GM23338 (cell line): Measurements from ENCODE around the gene LRRC42. TPM values are rescaled to one million over a fixed set of nuclear protein-coding genes. Genes with fewer than 3 reads are reported as not detected.

Source experiments
- ATAC-seq: fragments of 200-7000 bp; cut with Tn5 transposase; 3 replicates; pipeline ENCODE4 v1.9.1; 2020
- DNase-seq: peaks from one replicate; pipeline ENCODE4 v3.0.0-alpha.2; 2015; ENCODE audit warnings: low spot score
- H2AFZ ChIP-seq: fragments of 200-600 bp; sonication (generic); 2 replicates; pipeline ENCODE4 v1.8.0; 2016; ENCODE audit warnings: antibody characterized with exemption, mild to moderate bottlenecking, moderate library complexity
- H3F3A ChIP-seq: fragments of 200-600 bp; sonication (generic); replicated peaks from 2 replicates; pipeline ENCODE4 v1.8.0; 2017; ENCODE audit warnings: antibody characterized with exemption, mixed run types, low read depth
- H3K27ac ChIP-seq: fragments of 200-600 bp; sonication (generic); 2 replicates; pipeline ENCODE4 v1.6.1; 2016; ENCODE audit warnings: low read depth
- H3K27me3 ChIP-seq: fragments of 200-600 bp; sonication (generic); 2 replicates; pipeline ENCODE4 v1.8.0; 2016; ENCODE audit warnings: mild to moderate bottlenecking, mixed run types, moderate library complexity; ENCODE audit not compliant: insufficient read depth
- H3K36me3 ChIP-seq: fragments of 200-600 bp; sonication (generic); 2 replicates; pipeline ENCODE4 v1.8.0; 2016; ENCODE audit warnings: mild to moderate bottlenecking; ENCODE audit not compliant: insufficient read depth
- H3K4me1 ChIP-seq: fragments of 200-600 bp; sonication (generic); 2 replicates; pipeline ENCODE4 v1.8.0; 2016; ENCODE audit warnings: mild to moderate bottlenecking, moderate library complexity; ENCODE audit not compliant: insufficient read depth
- H3K4me2 ChIP-seq: fragments of 200-600 bp; sonication (generic); 2 replicates; pipeline ENCODE4 v1.7.1; 2017; ENCODE audit warnings: mixed run types
- H3K4me3 ChIP-seq: fragments of 200-600 bp; sonication (generic); 2 replicates; pipeline ENCODE4 v1.6.1; 2016; ENCODE audit warnings: mixed run types
- H3K79me2 ChIP-seq: fragments of 200-600 bp; sonication (generic); replicated peaks from 2 replicates; pipeline ENCODE4 v1.8.0; 2017; ENCODE audit warnings: mild to moderate bottlenecking; ENCODE audit not compliant: insufficient read depth
- H3K9me2 ChIP-seq: fragments of 200-600 bp; sonication (generic); 2 replicates; pipeline ENCODE4 v1.8.0; 2017; ENCODE audit not compliant: insufficient read depth
- H4K20me1 ChIP-seq: fragments of 200-600 bp; sonication (generic); replicated peaks from 2 replicates; pipeline ENCODE4 v1.8.0; 2017; ENCODE audit warnings: mild to moderate bottlenecking; ENCODE audit not compliant: insufficient read depth
- H3K27ac Mint-ChIP-seq: 2 replicates; pipeline ENCODE4 v1.8.0; 2020; ENCODE audit warnings: inconsistent platforms, mild to moderate bottlenecking, moderate library complexity, mixed read lengths
- H3K27me3 Mint-ChIP-seq: 3 replicates; pipeline ENCODE4 v1.8.0; 2022; ENCODE audit warnings: low read depth, mild to moderate bottlenecking, moderate library complexity, mixed read lengths, inconsistent platforms; ENCODE audit not compliant: insufficient read depth, poor library complexity
- H3K36me3 Mint-ChIP-seq: 3 replicates; pipeline ENCODE4 v1.8.0; 2021; ENCODE audit warnings: low read depth, mild to moderate bottlenecking, inconsistent platforms, moderate library complexity, mixed read lengths
- H3K4me1 Mint-ChIP-seq: 3 replicates; pipeline ENCODE4 v1.8.0; 2020; ENCODE audit warnings: mild to moderate bottlenecking, inconsistent platforms, mixed read lengths
- H3K4me3 Mint-ChIP-seq: 3 replicates; pipeline ENCODE4 v1.8.0; 2021; ENCODE audit warnings: moderate library complexity, mild to moderate bottlenecking, inconsistent platforms, mixed read lengths
- H3K9me3 Mint-ChIP-seq: 3 replicates; pipeline ENCODE4 v1.8.0; 2020; ENCODE audit warnings: moderate library complexity, mild to moderate bottlenecking, inconsistent platforms, mixed read lengths
- CREB1 ChIP-seq: fragments of 250-450 bp; sonication (Bioruptor Pico); IDR thresholded peaks from 2 replicates; pipeline ENCODE4 v1.5.0; 2020; ENCODE audit warnings: low read depth, mild to moderate bottlenecking, moderate library complexity
- CTCF ChIP-seq, 2 experiments: fragments of 200-600 bp in 1 of 2; sonication (generic) in 1 of 2; conservative IDR thresholded peaks; 2 replicates each; pipeline versions ENCODE4 v1.5.1 to v1.6.1; 2016 to 2017; ENCODE audit warnings: antibody characterized with exemption in 2 of 2, low read depth in 2 of 2, mild to moderate bottlenecking in 2 of 2, moderate library complexity in 1 of 2
- EZH2 ChIP-seq: fragments of 200-600 bp; sonication (generic); IDR thresholded peaks from one replicate; pipeline ENCODE4 v1.8.0; 2017; ENCODE audit warnings: antibody characterized with exemption, mild to moderate bottlenecking, low read depth; ENCODE audit not compliant: unreplicated experiment
- EZH2phosphoT487 ChIP-seq: fragments of 200-600 bp; sonication (generic); IDR thresholded peaks from one replicate; pipeline ENCODE4 v1.8.1; 2018; ENCODE audit warnings: antibody characterized with exemption; ENCODE audit not compliant: unreplicated experiment
- JUNB ChIP-seq: IDR thresholded peaks from one replicate; pipeline ENCODE4 v1.6.1; 2016; ENCODE audit warnings: antibody characterized with exemption; ENCODE audit not compliant: unreplicated experiment
- NANOG ChIP-seq: IDR thresholded peaks from 2 replicates; pipeline ENCODE4 v1.6.1; 2016; ENCODE audit warnings: antibody characterized with exemption, borderline replicate concordance
- POLR2AphosphoS5 ChIP-seq: IDR thresholded peaks from 2 replicates; pipeline ENCODE4 v1.6.1; 2016; ENCODE audit warnings: antibody characterized with exemption, low read depth
- REST ChIP-seq: IDR thresholded peaks from one replicate; pipeline ENCODE4 v1.6.1; 2018; ENCODE audit warnings: antibody characterized with exemption; ENCODE audit not compliant: unreplicated experiment
- STAT1 ChIP-seq: IDR thresholded peaks from one replicate; pipeline ENCODE4 v1.6.1; 2016; ENCODE audit warnings: antibody characterized with exemption; ENCODE audit not compliant: unreplicated experiment
- ZNF114 ChIP-seq: fragments of 250-450 bp; sonication (Bioruptor Pico); IDR thresholded peaks from 2 replicates; pipeline ENCODE4 v1.5.0; 2020; ENCODE audit warnings: mild to moderate bottlenecking, moderate library complexity
- ZNF331 ChIP-seq: fragments of 250-450 bp; sonication (Bioruptor Pico); IDR thresholded peaks from 2 replicates; pipeline ENCODE4 v1.5.0; 2020; ENCODE audit warnings: low read depth, mild to moderate bottlenecking, moderate library complexity
- ZNF462 ChIP-seq: fragments of 250-450 bp; sonication (Bioruptor Pico); IDR thresholded peaks from 2 replicates; pipeline ENCODE4 v1.5.0; 2020; ENCODE audit warnings: mild to moderate bottlenecking, moderate library complexity
- polyA plus RNA-seq: library from polyadenylated mRNA; unstranded; fragments of >200 nt; fragmentation: Nextera tagmentation; extraction: Ambion mirVana; gene quantifications from 2 replicates; pipeline ENCODE4 v1.2.1, GENCODE V29; 2016
- total RNA-seq: library from RNA; depleted of rRNA; stranded (reverse); fragments of >200 nt; shearing (Covaris generic); gene quantifications from 2 replicates; pipeline ENCODE4 v1.2.3, GENCODE V29; 2014

The LRRC42 gene
- total and polyA plus RNA-seq, 2 experiments from 2014 or later = 25.9 to 48.1 TPM

- no peak for TF ChIP-seq EZH2
Observed at GRCh38 chr1:54014009-54014629, 68.0 kb downstream of the LRRC42 start (continued).

GRCh38 chr1:54016343-54017282 is 70.5 kb downstream of the LRRC42 start:
- no peak overlapping the region for H3K27ac ChIP-seq
- Mint-ChIP-seq H3K9me3 (no peaks in the 10 kb centered on the region), H3K4me1 (peaks cover 8% of the 10 kb centered on the region), H3K27ac (no peak overlapping the region), H3K36me3 (no peaks in the 10 kb centered on the region), H3K4me3 (no peak overlapping the region), H3K27me3 (peaks cover 12% of the 10 kb centered on the region)
- no peaks in the 10 kb centered on the region for H3K27me3 ChIP-seq
- DNase-seq (peak; percentile 36), ATAC-seq (peak; percentile 17; the same call in 2 of the 3 replicates)
- H3K9me2 ChIP-seq = no peaks in the 10 kb centered on the region
- H3K4me2 ChIP-seq = no peak overlapping the region
- H3K79me2 ChIP-seq = no peaks in the 10 kb centered on the region
- no peak overlapping the region for H3K4me3 ChIP-seq
- H3F3A ChIP-seq = no peaks in the 10 kb centered on the region
- no peaks in the 10 kb centered on the region for H4K20me1 ChIP-seq
- H3K36me3 ChIP-seq = no peaks in the 10 kb centered on the region
- 0 out of 2 replicates have a peak overlapping the region, but pooled peaks have one; percentile 10 for H2AFZ ChIP-seq
- H3K4me1 ChIP-seq = no peaks in the 10 kb centered on the region
- TF ChIP-seq ZNF331 (CRISPR knock-in tag) = no peak
- TF ChIP-seq EZH2phosphoT487 = no peak
- no peak for TF ChIP-seq STAT1
- no peak for TF ChIP-seq POLR2AphosphoS5
- TF ChIP-seq EZH2 = no peak
- no peak for TF ChIP-seq CREB1
- no peak for TF ChIP-seq ZNF462 (CRISPR knock-in tag)
- TF ChIP-seq JUNB = no peak
- no peak for TF ChIP-seq ZNF114 (CRISPR knock-in tag)
- no peak for TF ChIP-seq NANOG
- TF ChIP-seq REST = no peak
- TF ChIP-seq CTCF (conservative IDR thresholded peaks at IDR 0.05; ENCODE audit: low read depth in 2 of 2) = no peak
